HEK293 (cell line): ENCODE results near the gene TCAP.

Source experiments
- CTCF ChIA-PET: fragments of 350-600 bp; formaldehyde crosslinking; extraction: SDS; loops from one replicate; lab custom pipeline; 2021; ENCODE audit warnings: antibody characterized with exemption; lab: Yijun Ruan, JAX
- POLR2A ChIA-PET: fragments of 300-600 bp; formaldehyde crosslinking; extraction: SDS; loops from one replicate; lab custom pipeline; 2020; ENCODE audit warnings: antibody characterized with exemption, inconsistent platforms; lab: Yijun Ruan, JAX
- H3K27ac ChIP-seq: fragments of 200-500 bp; sonication (Bioruptor generic); 2 replicates; pipeline ENCODE4 v1.5.1; 2014; ENCODE audit warnings: low read depth, low read length, control low read depth, inconsistent platforms; ENCODE audit errors: extremely low read depth
- H3K36me3 ChIP-seq, 2 experiments: fragments of 200-500 bp in 1 of 2; sonication (Bioruptor generic) in 1 of 2; 1 replicate in 1 of 2; 2 replicates in 1 of 2; pipeline ENCODE4 v1.5.1; 2014 to 2017; ENCODE audit warnings: inconsistent platforms in 2 of 2, low read length in 2 of 2; ENCODE audit not compliant: control insufficient read depth in 2 of 2, insufficient read depth in 1 of 2
- H3K4me1 ChIP-seq: fragments of 200-500 bp; sonication (Bioruptor generic); 2 replicates; pipeline ENCODE4 v1.5.1; 2014; ENCODE audit warnings: mild to moderate bottlenecking, low read length, inconsistent platforms; ENCODE audit not compliant: control insufficient read depth, insufficient read depth
- H3K4me3 ChIP-seq: 2 replicates; pipeline ENCODE4 v1.5.1; 2011; ENCODE audit warnings: low read depth, mild to moderate bottlenecking, control low read depth, low read length, moderate library complexity
- H3K9me3 ChIP-seq: fragments of 200-500 bp; sonication (Bioruptor generic); 2 replicates; pipeline ENCODE4 v1.5.1; 2014; ENCODE audit warnings: low read depth, low read length, inconsistent platforms; ENCODE audit not compliant: control insufficient read depth, insufficient read depth
- EGR2 ChIP-seq: fragments of 450-650 bp; formaldehyde crosslinking; IDR thresholded peaks from 2 replicates; pipeline ENCODE4 v1.5.1; 2016; ENCODE audit warnings: low read depth, missing biosample characterization, missing genetic modification characterization
- GLIS1 ChIP-seq: fragments of 450-650 bp; formaldehyde crosslinking; IDR thresholded peaks from 2 replicates; pipeline ENCODE4 v1.5.1; 2016; ENCODE audit warnings: missing biosample characterization, missing genetic modification characterization
- IKZF3 ChIP-seq: fragments of 450-650 bp; IDR thresholded peaks from 2 replicates; pipeline ENCODE4 v1.5.0; 2018; ENCODE audit warnings: missing biosample characterization, mild to moderate bottlenecking, missing genetic modification characterization, moderate library complexity
- MZF1 ChIP-seq: fragments of 450-650 bp; formaldehyde crosslinking; IDR thresholded peaks from 2 replicates; pipeline ENCODE4 v1.5.1; 2017; ENCODE audit warnings: missing biosample characterization, missing genetic modification characterization, borderline replicate concordance
- RBAK ChIP-seq: fragments of 450-650 bp; formaldehyde crosslinking; IDR thresholded peaks from 2 replicates; pipeline ENCODE4 v1.5.1; 2016; ENCODE audit warnings: missing biosample characterization, missing genetic modification characterization
- SCRT2 ChIP-seq: fragments of 450-650 bp; formaldehyde crosslinking; IDR thresholded peaks from 2 replicates; pipeline ENCODE4 v1.5.1; 2016; ENCODE audit warnings: missing biosample characterization, missing genetic modification characterization
- SP3 ChIP-seq: fragments of 450-650 bp; formaldehyde crosslinking; IDR thresholded peaks from 2 replicates; pipeline ENCODE4 v1.5.1; 2016; ENCODE audit warnings: missing biosample characterization, missing genetic modification characterization
- ZFP37 ChIP-seq: fragments of 450-650 bp; formaldehyde crosslinking; IDR thresholded peaks from 2 replicates; pipeline ENCODE4 v1.5.1; 2016; ENCODE audit warnings: missing biosample characterization, missing genetic modification characterization
- ZNF132 ChIP-seq: fragments of 450-650 bp; formaldehyde crosslinking; IDR thresholded peaks from 2 replicates; pipeline ENCODE4 v1.5.1; 2017; ENCODE audit warnings: missing biosample characterization, missing genetic modification characterization, borderline replicate concordance
- ZNF138 ChIP-seq: fragments of 450-650 bp; formaldehyde crosslinking; IDR thresholded peaks from 2 replicates; pipeline ENCODE4 v1.5.1; 2016; ENCODE audit warnings: missing biosample characterization, missing genetic modification characterization, borderline replicate concordance
- ZNF169 ChIP-seq: fragments of 450-650 bp; formaldehyde crosslinking; IDR thresholded peaks from 2 replicates; pipeline ENCODE4 v1.5.1; 2016; ENCODE audit warnings: missing biosample characterization, missing genetic modification characterization
- ZNF2 ChIP-seq: fragments of 450-650 bp; formaldehyde crosslinking; IDR thresholded peaks from 2 replicates; pipeline ENCODE4 v1.5.1; 2016; ENCODE audit warnings: missing biosample characterization, missing genetic modification characterization
- ZNF211 ChIP-seq: fragments of 450-650 bp; formaldehyde crosslinking; IDR thresholded peaks from 2 replicates; pipeline ENCODE4 v1.5.1; 2016; ENCODE audit warnings: low read depth, missing biosample characterization, missing genetic modification characterization
- ZNF585B ChIP-seq: fragments of 450-650 bp; formaldehyde crosslinking; IDR thresholded peaks from 2 replicates; pipeline ENCODE4 v1.5.1; 2016; ENCODE audit warnings: missing biosample characterization, missing genetic modification characterization
- ZNF600 ChIP-seq: fragments of 450-650 bp; formaldehyde crosslinking; IDR thresholded peaks from 2 replicates; pipeline ENCODE4 v1.5.1; 2016; ENCODE audit warnings: missing biosample characterization, missing genetic modification characterization
- ZNF623 ChIP-seq: fragments of 450-650 bp; formaldehyde crosslinking; IDR thresholded peaks from 2 replicates; pipeline ENCODE4 v1.5.1; 2016; ENCODE audit warnings: missing biosample characterization, missing genetic modification characterization
- ZNF654 ChIP-seq: fragments of 450-650 bp; formaldehyde crosslinking; IDR thresholded peaks from 2 replicates; pipeline ENCODE4 v1.5.1; 2016; ENCODE audit warnings: low read depth, missing biosample characterization, missing genetic modification characterization
- ZNF658 ChIP-seq: fragments of 450-650 bp; formaldehyde crosslinking; IDR thresholded peaks from 2 replicates; pipeline ENCODE4; 2016; ENCODE audit warnings: missing biosample characterization, missing genetic modification characterization
- ZNF707 ChIP-seq: fragments of 450-650 bp; formaldehyde crosslinking; IDR thresholded peaks from 2 replicates; pipeline ENCODE4 v1.5.1; 2016; ENCODE audit warnings: missing biosample characterization, missing genetic modification characterization
- TF ChIP-seq, protein P1 (sequence below): fragments of 450-650 bp; formaldehyde crosslinking; IDR thresholded peaks from 2 replicates; pipeline ENCODE4 v1.5.1; 2016; ENCODE audit warnings: missing biosample characterization, missing genetic modification characterization
- TF ChIP-seq, protein P2 (sequence below): fragments of 450-650 bp; formaldehyde crosslinking; IDR thresholded peaks from 2 replicates; pipeline ENCODE4 v1.5.1; 2017; ENCODE audit warnings: missing biosample characterization, missing genetic modification characterization
- TF ChIP-seq, protein P3 (sequence below): fragments of 450-650 bp; formaldehyde crosslinking; IDR thresholded peaks from 2 replicates; pipeline ENCODE4 v1.5.1; 2016; ENCODE audit warnings: missing biosample characterization, missing genetic modification characterization

The TCAP gene

DNA sequence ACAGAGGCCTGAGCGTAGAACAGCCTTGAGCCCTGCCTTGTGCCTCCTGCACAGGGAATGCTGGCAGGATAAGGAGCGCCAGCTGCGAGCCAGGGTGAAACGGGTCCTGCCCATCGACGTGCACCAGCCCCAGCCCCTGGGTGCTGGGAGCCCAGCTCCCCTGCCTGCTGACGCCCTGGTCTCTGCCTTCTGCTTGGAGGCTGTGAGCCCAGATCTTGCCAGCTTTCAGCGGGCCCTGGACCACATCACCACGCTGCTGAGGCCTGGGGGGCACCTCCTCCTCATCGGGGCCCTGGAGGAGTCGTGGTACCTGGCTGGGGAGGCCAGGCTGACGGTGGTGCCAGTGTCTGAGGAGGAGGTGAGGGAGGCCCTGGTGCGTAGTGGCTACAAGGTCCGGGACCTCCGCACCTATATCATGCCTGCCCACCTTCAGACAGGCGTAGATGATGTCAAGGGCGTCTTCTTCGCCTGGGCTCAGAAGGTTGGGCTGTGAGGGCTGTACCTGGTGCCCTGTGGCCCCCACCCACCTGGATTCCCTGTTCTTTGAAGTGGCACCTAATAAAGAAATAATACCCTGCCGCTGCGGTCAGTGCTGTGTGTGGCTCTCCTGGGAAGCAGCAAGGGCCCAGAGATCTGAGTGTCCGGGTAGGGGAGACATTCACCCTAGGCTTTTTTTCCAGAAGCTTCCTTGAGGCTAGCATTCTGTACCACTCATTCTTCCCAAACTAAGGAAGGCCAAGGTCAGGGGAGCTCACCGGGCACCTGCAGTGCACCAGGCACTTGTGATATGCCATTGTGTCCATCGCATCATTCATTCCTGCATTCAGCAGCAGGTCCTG, 5.0 kb downstream of the TCAP start:
- Histone ChIP-seq H3K9me3 (no peaks in the 10 kb centered on the region), H3K4me3 (no peak overlapping the region), H3K27ac (no peak overlapping the region), H3K4me1 (peaks cover 5% of the 10 kb centered on the region), H3K36me3 (no peaks in the 10 kb centered on the region)
- POLR2A ChIA-PET = interaction anchor here (0.7 to 4.0 kb wide), 4 partner anchors 17 to 59 kb away, joined by 5 to 17 read pairs (median 8); partner anchors contain the start of genes ERBB2 and PGAP3
- no peak for TF ChIP-seq ZNF132 (tag by site-specific recombination)
- TF ChIP-seq, protein P1, sequence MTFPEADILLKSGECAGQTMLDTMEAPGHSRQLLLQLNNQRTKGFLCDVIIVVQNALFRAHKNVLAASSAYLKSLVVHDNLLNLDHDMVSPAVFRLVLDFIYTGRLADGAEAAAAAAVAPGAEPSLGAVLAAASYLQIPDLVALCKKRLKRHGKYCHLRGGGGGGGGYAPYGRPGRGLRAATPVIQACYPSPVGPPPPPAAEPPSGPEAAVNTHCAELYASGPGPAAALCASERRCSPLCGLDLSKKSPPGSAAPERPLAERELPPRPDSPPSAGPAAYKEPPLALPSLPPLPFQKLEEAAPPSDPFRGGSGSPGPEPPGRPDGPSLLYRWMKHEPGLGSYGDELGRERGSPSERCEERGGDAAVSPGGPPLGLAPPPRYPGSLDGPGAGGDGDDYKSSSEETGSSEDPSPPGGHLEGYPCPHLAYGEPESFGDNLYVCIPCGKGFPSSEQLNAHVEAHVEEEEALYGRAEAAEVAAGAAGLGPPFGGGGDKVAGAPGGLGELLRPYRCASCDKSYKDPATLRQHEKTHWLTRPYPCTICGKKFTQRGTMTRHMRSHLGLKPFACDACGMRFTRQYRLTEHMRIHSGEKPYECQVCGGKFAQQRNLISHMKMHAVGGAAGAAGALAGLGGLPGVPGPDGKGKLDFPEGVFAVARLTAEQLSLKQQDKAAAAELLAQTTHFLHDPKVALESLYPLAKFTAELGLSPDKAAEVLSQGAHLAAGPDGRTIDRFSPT = 0 out of 2 replicates have a peak, but pooled peaks have one; percentile 19
- no peak for TF ChIP-seq ZNF585B
- no peak for TF ChIP-seq SP3 (tag by site-specific recombination)
- no peak for TF ChIP-seq ZNF169
- TF ChIP-seq, protein P2, sequence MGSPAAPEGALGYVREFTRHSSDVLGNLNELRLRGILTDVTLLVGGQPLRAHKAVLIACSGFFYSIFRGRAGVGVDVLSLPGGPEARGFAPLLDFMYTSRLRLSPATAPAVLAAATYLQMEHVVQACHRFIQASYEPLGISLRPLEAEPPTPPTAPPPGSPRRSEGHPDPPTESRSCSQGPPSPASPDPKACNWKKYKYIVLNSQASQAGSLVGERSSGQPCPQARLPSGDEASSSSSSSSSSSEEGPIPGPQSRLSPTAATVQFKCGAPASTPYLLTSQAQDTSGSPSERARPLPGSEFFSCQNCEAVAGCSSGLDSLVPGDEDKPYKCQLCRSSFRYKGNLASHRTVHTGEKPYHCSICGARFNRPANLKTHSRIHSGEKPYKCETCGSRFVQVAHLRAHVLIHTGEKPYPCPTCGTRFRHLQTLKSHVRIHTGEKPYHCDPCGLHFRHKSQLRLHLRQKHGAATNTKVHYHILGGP (tag by site-specific recombination) = no peak
- CTCF ChIA-PET = interaction anchor here (0.6 to 11.6 kb wide), 8 partner anchors 19 to 463 kb away, joined by 3 to 168 read pairs (median 20); partner anchors contain the start of genes MIEN1 and PPP1R1B

DNA sequence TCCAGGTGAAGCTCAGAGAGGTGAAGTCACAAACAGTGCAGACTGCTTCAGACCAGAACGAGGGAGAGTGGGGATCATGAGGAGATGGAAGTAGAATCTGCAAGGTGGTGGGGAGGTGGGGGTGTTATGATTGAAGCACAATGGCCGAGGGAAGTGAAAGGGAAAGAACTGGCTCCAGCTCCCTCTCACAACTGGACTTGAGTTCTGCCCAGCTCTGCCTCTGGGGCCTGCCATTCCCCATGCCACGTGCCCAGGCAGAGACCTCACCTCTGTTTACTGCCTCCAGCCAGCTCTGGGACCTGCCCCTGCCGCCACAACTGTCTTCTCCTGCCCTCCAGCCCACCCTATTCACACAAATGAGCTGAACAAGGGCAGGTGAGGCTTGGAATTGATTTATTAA, 5.6 kb downstream of the TCAP start:
- Histone ChIP-seq H3K4me1 (peaks cover 7% of the 10 kb centered on the region), H3K9me3 (no peaks in the 10 kb centered on the region), H3K36me3 (no peaks in the 10 kb centered on the region), H3K27ac (no peak overlapping the region), H3K4me3 (no peak overlapping the region)
- POLR2A ChIA-PET = interaction anchor here (0.6 to 4.0 kb wide), 5 partner anchors 17 to 59 kb away, joined by 3 to 17 read pairs (median 7); partner anchors contain the start of genes ERBB2, PGAP3 and PPP1R1B
- TF ChIP-seq ZNF623 (tag by site-specific recombination) = no peak
- peak; percentile 61; the same call in 1 of the 2 replicates for TF ChIP-seq ZNF600 (tag by site-specific recombination)
- no peak for TF ChIP-seq ZNF707
- no peak for TF ChIP-seq ZNF211
- no peak for TF ChIP-seq RBAK (tag by site-specific recombination)
- CTCF ChIA-PET = interaction anchor here (0.6 to 11.6 kb wide), 10 partner anchors 19 to 464 kb away, joined by 3 to 168 read pairs (median 10); partner anchors contain the start of genes MIEN1 and PPP1R1B

DNA sequence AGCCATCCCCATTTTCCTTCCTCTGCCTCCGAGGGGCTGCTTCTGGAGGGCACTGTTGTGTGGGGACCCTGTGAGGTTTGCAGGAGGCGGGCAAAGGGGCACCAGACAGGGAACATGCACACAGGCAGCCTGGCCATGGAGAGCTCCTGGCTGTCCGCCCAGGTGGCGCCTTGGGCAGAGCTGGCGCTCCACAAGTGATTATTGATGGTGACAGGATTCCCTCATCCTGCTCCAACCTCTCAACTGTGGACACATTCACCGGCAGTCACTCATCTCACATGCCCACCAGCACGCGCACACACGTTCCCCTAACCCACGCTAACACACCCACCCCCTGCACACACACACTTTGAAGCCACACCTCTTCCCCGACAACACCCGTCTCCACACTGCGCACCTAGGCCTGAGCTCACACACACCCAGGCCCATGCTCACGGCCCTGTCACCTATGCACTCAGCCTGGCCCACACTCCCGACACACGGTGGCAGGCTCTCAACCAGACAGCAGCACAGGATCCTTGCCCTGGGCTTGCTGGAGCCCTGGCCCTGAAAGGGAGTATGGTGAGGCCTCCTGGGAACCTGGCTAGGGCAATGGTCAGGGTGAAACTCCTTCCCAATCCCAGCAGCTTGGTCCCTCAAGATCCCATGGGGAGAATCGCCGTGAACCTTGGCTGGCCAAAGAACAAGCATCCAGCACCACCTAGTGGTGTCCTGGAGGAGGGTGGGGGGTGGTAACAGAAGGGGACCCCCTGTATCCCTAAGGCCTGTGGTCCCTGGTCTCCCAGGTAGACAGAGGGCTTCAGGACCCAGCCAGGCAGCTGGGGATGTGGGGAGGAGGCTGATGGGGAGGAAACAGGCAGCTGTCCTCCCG, 6.7 kb downstream of the TCAP start:
- Histone ChIP-seq H3K4me1 (peaks cover 12% of the 10 kb centered on the region), H3K27ac (no peak overlapping the region), H3K36me3 (peaks cover 0 to 2% of the 10 kb centered on the region in 2 experiments; a peak in 1 of 3 replicates), H3K9me3 (no peaks in the 10 kb centered on the region), H3K4me3 (no peak overlapping the region)
- CTCF ChIA-PET = interaction anchor here (0.6 to 11.6 kb wide), 16 partner anchors 9 to 382 kb away, joined by 3 to 168 read pairs (median 5); partner anchors contain the start of genes MED24, MIEN1 and PPP1R1B
- POLR2A ChIA-PET = interaction anchor here (0.6 to 4.0 kb wide), 5 partner anchors 16 to 81 kb away, joined by 3 to 17 read pairs (median 7); partner anchors contain the start of genes ERBB2, PGAP3 and PPP1R1B
- no peak for TF ChIP-seq ZFP37 (tag by site-specific recombination)
- TF ChIP-seq SCRT2 = no peak
- 0 out of 2 replicates have a peak, but pooled peaks have one; percentile 13 for TF ChIP-seq ZNF2 (tag by site-specific recombination)
- no peak for TF ChIP-seq MZF1 (tag by site-specific recombination)
- TF ChIP-seq ZNF658 (tag by site-specific recombination) = no peak
- peak; percentile 59; the same call in 1 of the 2 replicates for TF ChIP-seq EGR2 (tag by site-specific recombination)
- TF ChIP-seq IKZF3 (tag by site-specific recombination) = peak; percentile 55; the same call in 1 of the 2 replicates
- peak; percentile 79 for TF ChIP-seq ZNF654 (tag by site-specific recombination)
- TF ChIP-seq, protein P3, sequence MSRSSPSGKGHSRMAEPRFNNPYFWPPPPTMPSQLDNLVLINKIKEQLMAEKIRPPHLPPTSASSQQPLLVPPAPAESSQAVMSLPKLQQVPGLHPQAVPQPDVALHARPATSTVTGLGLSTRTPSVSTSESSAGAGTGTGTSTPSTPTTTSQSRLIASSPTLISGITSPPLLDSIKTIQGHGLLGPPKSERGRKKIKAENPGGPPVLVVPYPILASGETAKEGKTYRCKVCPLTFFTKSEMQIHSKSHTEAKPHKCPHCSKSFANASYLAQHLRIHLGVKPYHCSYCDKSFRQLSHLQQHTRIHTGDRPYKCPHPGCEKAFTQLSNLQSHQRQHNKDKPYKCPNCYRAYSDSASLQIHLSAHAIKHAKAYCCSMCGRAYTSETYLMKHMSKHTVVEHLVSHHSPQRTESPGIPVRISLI (tag by site-specific recombination) = no peak
- TF ChIP-seq GLIS1 (tag by site-specific recombination) = peak; percentile 87
- TF ChIP-seq ZNF138 = no peak
